Measurements from ENCODE around the gene PKNOX2.

The PKNOX2 gene

DNA sequence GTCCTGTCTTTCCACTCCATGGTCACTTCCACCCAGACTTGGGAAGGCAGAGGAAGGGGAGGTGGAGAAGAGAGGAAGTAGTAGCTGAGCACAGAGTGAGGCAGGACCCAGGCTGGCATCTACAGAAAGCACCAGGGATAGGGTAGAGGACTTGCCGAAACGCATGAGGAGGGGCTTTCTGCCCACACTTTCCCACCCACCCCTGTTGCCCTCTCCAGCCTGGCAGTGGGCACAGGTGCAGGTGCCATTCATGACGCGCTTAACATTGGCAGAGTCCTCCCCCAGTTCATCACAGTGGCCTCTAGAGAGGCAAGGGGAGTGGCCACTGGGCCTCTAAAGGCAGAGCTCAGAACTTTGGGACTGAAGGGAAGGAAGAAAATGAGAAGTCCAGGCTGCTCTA lies 249.6 kb downstream of the PKNOX2 start:
- no peak overlapping the region for H3K4me3 ChIP-seq (ENCODE audit: low read depth, low read length)
- DNase-seq (ENCODE audit: low read depth), result no peak
- TF ChIP-seq, protein P1, sequence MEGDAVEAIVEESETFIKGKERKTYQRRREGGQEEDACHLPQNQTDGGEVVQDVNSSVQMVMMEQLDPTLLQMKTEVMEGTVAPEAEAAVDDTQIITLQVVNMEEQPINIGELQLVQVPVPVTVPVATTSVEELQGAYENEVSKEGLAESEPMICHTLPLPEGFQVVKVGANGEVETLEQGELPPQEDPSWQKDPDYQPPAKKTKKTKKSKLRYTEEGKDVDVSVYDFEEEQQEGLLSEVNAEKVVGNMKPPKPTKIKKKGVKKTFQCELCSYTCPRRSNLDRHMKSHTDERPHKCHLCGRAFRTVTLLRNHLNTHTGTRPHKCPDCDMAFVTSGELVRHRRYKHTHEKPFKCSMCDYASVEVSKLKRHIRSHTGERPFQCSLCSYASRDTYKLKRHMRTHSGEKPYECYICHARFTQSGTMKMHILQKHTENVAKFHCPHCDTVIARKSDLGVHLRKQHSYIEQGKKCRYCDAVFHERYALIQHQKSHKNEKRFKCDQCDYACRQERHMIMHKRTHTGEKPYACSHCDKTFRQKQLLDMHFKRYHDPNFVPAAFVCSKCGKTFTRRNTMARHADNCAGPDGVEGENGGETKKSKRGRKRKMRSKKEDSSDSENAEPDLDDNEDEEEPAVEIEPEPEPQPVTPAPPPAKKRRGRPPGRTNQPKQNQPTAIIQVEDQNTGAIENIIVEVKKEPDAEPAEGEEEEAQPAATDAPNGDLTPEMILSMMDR (IDR thresholded peaks at IDR 0.05; ENCODE audit: control insufficient read depth, extremely low read depth, insufficient read depth), result no peak

DNA sequence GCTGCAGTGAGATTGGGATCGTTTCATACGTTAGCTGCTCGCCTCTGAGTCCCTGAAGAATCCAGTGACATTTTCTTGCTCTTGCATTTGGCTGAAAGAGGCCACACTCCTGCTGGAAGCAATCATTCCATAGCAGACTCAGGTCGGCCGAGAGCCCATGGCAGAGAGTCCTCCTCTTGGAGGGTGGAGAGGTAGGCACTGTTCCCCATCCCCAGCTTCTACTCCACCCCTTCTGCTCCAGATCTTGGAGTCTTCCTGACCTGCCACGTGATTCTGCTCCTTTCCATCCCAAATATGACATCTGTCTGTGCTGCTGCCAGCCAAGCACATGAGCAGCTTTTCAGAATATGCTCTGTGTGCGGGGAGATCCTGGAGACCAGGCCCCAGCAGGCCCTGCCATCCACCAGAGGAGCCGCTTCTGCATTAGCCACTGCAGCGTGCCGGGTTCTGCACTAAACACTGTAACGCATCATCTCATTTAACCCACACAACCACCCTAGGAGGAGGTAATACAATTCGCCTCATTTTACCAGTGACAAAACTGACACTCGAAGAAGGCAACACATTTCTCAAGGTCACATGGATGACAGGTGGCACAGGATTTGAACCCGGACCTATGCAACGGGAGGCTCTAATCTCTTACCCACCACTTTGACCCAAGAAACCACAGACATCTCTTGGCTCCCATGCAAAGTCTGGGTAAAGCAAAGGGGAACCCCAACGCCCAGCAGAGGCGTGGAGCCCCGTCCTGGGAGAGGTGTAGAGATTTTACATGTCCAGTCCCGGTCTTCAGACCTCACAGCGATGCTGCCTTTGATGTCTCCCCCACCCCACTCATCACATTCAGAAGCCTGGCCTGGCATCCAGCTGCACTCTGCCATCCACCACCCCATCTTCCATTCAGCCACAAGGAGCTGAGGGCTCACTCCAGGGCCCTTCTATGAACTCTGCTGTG lies 252.7 kb downstream of the PKNOX2 start:
- TF ChIP-seq, protein P1 (IDR thresholded peaks at IDR 0.05; ENCODE audit: control insufficient read depth, extremely low read depth, insufficient read depth), result no peak
- H3K4me3 ChIP-seq (ENCODE audit: low read depth, low read length), result no peak overlapping the region
- no peak for DNase-seq (ENCODE audit: low read depth)

DNA sequence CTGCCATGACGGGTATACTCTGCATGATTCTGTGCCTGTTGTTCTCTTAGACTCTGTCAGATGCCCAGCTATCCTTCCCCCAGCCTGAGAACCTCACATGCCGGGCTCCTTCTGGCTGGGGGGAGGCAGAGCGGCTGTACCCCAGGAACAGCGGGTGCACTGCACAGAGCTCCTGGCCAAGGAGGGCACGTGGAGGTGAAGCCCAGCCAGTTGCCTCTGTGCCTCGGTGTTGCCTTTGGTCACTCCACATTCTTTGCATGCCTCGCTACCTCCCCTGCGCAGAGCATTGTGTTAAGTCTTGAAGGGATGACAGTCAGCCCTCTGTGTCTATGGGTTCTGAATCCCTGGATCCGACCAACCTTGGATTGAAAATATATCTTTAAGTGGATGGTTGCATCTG lies 253.8 kb downstream of the PKNOX2 start:
- TF ChIP-seq, protein P1 (IDR thresholded peaks at IDR 0.05; ENCODE audit: control insufficient read depth, extremely low read depth, insufficient read depth), result no peak
- no peak for DNase-seq (ENCODE audit: low read depth)
- H3K4me3 ChIP-seq (ENCODE audit: low read depth, low read length), result no peak overlapping the region

DNA sequence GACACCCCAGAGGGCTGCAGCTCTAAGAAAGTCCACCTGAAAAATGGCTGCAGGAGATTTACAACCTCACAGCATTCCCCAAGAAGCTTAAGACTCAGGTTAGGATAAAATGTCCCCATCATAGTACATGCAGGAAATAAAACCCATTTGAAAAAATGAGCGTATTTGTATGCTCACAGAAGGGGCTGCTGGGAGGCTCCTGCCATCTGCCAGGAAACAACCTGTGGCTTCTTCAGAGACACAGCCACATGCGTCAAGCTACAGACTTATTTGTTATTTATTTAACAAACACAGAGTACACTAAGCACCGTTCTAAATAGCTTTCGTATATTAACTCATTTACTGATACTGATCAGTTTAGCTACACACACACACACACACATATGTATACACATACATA lies 258.1 kb downstream of the PKNOX2 start:
- DNase-seq (ENCODE audit: low read depth), result peak; percentile 23
- H3K4me3 ChIP-seq (ENCODE audit: low read depth, low read length), result no peak overlapping the region
- TF ChIP-seq, protein P1 (IDR thresholded peaks at IDR 0.05; ENCODE audit: control insufficient read depth, extremely low read depth, insufficient read depth), result no peak

DNA sequence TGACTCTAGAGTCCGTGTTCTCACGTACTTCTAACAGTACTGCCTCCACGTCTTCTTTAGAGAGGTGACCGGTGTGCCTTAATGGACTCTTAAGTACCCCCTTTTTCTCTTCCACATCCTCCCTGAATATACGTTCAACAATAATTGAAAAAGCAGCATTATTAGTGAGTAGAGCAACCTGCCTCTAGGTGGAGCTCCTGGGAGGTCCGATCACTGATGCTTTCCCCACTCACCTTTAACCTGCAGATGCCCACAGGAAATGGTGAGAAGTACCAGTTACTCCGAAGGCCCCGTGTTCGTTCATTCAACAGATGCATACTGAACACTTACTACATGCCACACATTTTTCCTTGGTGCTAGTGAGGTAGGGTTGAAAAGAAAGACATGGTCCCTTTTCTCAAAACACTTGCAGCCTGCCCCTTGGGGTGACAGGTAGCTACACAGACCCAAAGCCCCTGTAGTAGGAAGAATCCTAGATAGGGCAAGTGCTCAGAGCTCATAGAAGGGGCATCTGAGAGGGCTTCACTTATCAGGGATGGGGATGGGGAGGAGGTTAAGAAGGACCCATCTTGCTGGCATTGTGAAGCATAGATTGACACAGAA lies 258.8 kb downstream of the PKNOX2 start:
- no peak overlapping the region for H3K4me3 ChIP-seq (ENCODE audit: low read depth, low read length)
- TF ChIP-seq, protein P1 (IDR thresholded peaks at IDR 0.05; ENCODE audit: control insufficient read depth, extremely low read depth, insufficient read depth), result peak; percentile 74
- no peak for DNase-seq (ENCODE audit: low read depth)

DNA sequence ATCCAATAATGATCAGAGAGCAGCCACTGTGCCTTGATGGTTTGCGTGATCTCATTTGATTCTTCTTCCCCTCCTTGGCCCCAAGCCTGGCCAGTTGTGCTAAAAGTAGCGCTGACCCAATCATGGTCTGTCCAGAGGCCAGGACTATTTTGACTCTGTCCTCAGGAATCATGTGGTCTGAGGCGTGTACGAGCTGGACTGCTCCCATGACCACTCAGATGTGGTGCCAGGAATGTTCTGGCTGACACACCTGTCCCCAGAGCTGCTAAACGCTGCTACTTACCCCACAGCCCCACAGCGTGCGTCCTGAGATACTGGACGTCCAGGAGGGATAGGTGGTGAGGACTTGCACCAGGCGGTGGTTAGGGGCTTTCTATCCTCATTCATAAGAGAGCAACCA lies 261.1 kb downstream of the PKNOX2 start:
- TF ChIP-seq, protein P1 (IDR thresholded peaks at IDR 0.05; ENCODE audit: control insufficient read depth, extremely low read depth, insufficient read depth), result no peak
- no peak for DNase-seq (ENCODE audit: low read depth)

More for the DNA sequence above, 261.1 kb downstream of the PKNOX2 start:
- H3K4me3 ChIP-seq (ENCODE audit: low read depth, low read length), result no peak overlapping the region
